ENCODE measurements around the gene EFCAB13.

The EFCAB13 gene

DNA sequence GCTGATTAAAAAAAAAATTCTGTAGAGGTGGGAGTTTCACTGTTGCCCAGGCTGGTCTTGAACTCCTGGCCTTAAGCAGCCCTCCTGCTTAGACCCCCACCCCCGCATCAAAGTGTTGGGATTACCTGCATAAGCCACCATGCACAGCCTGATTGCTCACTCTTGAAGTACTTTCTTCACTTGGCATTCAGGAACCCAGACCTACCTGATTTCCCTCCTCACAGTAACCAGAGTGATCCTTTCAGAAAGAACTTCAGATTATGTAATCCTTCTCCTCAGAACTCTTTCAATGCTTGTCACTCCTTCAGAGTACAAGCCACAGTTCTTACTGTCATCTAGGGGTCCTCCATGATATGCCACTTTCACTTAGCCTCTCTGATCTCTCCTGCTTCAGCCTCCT is 1.4 kb downstream of the EFCAB13 start:
- Histone ChIP-seq H3K9me3 (ENCODE audit: control insufficient read depth, low read length) (peaks cover 6% of the 10 kb centered on the region), H3K4me3 (ENCODE audit: insufficient read depth, low read depth, low read length) (no peak overlapping the region), H3K4me1 (ENCODE audit: control insufficient read depth, insufficient read depth, low read length) (no peaks in the 10 kb centered on the region), H3K27ac (ENCODE audit: insufficient read depth, low read depth, low read length, poor library complexity, severe bottlenecking) (no peak overlapping the region), H3K27me3 (ENCODE audit: control insufficient read depth, insufficient read depth, low read length, poor library complexity, severe bottlenecking) (peaks cover 12% of the 10 kb centered on the region), H3K36me3 (ENCODE audit: control insufficient read depth, insufficient read depth, low read length) (no peaks in the 10 kb centered on the region)
- 93 to 97% methylated on average over 1 of the region's 1 CpG for WGBS, 2 experiments

DNA sequence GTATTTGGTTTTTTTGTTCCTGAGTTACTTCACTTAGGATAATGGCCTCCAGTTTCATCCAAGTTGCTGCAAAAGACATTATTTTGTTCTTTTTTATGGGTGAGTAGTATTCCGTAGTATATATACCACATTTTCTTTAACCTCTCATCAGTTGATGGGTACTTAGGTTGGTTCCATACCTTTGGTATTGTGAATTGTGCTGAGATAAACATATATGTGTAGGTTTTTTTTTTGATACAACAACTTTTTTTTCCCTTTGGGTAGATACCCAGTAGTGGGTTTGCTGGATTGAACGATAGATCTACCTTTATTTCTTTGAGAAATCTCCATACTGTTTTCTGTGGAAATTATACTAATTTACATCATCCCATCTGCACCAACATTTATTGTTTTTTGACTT is 6.8 kb downstream of the EFCAB13 start:
- H3K9me3 ChIP-seq (ENCODE audit: control insufficient read depth, low read length) = no peaks in the 10 kb centered on the region
- no peaks in the 10 kb centered on the region for H3K27me3 ChIP-seq (ENCODE audit: control insufficient read depth, insufficient read depth, low read length, poor library complexity, severe bottlenecking)
- no peak overlapping the region for H3K4me3 ChIP-seq (ENCODE audit: insufficient read depth, low read depth, low read length)
- WGBS, 2 experiments = 100% methylated on average over 1 of the region's 2 CpGs; no CpG with 5 or more reads in 1 of the 2 experiments
- H3K36me3 ChIP-seq (ENCODE audit: control insufficient read depth, insufficient read depth, low read length) = no peaks in the 10 kb centered on the region
- no peaks in the 10 kb centered on the region for H3K4me1 ChIP-seq (ENCODE audit: control insufficient read depth, insufficient read depth, low read length)
- H3K27ac ChIP-seq (ENCODE audit: insufficient read depth, low read depth, low read length, poor library complexity, severe bottlenecking) = no peak overlapping the region

DNA sequence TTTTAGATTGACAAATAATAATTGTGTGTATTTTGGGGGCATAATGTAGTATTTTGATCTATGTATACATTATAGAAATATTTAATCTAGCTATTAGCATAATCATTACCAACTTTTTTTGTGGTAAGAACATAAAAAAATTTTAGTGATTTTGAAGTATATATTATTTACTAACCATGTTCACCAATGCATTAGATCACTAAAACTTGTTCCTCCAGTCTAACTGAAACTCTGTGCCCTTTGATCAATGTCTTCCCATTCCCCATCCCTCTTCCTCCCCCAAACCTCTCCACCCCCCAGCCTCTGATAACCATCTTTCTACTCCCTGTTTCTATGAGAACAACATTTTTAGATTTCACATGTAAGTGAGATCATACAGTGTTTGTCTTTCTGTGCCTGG is 8.5 kb downstream of the EFCAB13 start:
- Histone ChIP-seq H3K27me3 (ENCODE audit: control insufficient read depth, insufficient read depth, low read length, poor library complexity, severe bottlenecking) (no peaks in the 10 kb centered on the region), H3K4me3 (ENCODE audit: insufficient read depth, low read depth, low read length) (no peak overlapping the region), H3K36me3 (ENCODE audit: control insufficient read depth, insufficient read depth, low read length) (no peaks in the 10 kb centered on the region), H3K27ac (ENCODE audit: insufficient read depth, low read depth, low read length, poor library complexity, severe bottlenecking) (no peak overlapping the region), H3K9me3 (ENCODE audit: control insufficient read depth, low read length) (no peaks in the 10 kb centered on the region), H3K4me1 (ENCODE audit: control insufficient read depth, insufficient read depth, low read length) (no peaks in the 10 kb centered on the region)

DNA sequence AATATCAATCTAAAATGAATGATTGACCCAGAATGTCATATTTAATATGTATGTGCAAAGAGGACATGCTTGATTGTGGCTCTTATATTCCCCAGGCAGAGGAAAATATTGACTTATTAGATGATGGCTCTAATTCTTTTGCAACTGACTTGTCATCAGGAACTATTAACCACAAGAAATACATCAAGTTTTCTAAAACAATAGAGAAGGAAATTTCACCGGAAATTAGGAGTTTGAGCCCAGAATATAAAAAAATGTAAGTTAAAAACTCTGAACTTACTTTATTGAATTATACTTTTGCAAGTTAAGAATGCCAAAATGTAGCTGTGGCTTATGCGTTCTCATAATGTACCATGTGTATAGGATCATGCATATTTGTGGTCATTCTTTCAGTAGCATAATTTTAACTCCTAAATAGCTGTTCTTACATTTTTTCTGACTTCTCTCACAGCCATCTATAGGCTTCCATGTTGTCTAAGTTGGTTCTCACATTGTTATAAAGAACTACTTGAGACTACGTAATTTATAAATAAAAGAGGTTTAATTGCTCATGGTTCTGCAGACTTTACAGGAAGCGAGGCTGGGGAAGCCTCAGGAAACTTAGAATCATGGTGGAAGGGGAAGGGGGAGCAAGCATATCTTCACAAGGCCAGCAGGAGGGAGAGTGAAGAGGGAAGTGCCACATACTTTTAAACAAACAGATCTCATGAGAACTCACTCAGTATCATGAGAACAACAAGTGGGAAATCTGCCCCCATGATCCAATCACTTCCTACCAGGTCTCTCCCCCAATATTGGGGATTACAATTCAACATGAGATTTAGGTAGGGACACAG is 11.6 kb downstream of the EFCAB13 start:
- Histone ChIP-seq H3K4me1 (ENCODE audit: control insufficient read depth, insufficient read depth, low read length) (no peaks in the 10 kb centered on the region), H3K9me3 (ENCODE audit: control insufficient read depth, low read length) (no peaks in the 10 kb centered on the region), H3K27ac (ENCODE audit: insufficient read depth, low read depth, low read length, poor library complexity, severe bottlenecking) (no peak overlapping the region), H3K36me3 (ENCODE audit: control insufficient read depth, insufficient read depth, low read length) (no peaks in the 10 kb centered on the region), H3K27me3 (ENCODE audit: control insufficient read depth, insufficient read depth, low read length, poor library complexity, severe bottlenecking) (no peaks in the 10 kb centered on the region), H3K4me3 (ENCODE audit: insufficient read depth, low read depth, low read length) (no peak overlapping the region)
- WGBS, 2 experiments = 85 to 96% methylated on average over 2 to 3 of the region's 4 CpGs

DNA sequence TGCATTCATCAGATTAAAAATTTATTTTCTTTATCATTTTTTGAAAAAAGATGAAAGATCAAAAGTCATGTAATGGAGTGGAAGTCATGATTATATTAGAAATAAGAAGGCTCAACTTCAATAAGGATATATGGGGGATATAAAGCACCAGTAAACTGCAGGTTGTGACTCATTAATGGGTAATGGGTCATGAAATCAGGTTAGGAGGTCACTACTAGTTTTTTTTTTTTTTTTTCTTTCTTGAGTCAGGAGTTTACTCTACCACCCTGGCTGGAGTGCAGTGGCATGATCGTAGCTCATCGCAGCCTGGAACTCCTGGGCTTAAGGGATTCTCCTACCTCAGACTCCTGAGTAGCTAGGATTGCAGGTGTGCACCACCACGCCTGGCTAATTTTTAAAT is 14.3 kb downstream of the EFCAB13 start:
- H3K27ac ChIP-seq (ENCODE audit: insufficient read depth, low read depth, low read length, poor library complexity, severe bottlenecking) = no peak overlapping the region
- no peaks in the 10 kb centered on the region for H3K27me3 ChIP-seq (ENCODE audit: control insufficient read depth, insufficient read depth, low read length, poor library complexity, severe bottlenecking)
- no peaks in the 10 kb centered on the region for H3K4me1 ChIP-seq (ENCODE audit: control insufficient read depth, insufficient read depth, low read length)
- H3K4me3 ChIP-seq (ENCODE audit: insufficient read depth, low read depth, low read length) = no peak overlapping the region
- no peaks in the 10 kb centered on the region for H3K9me3 ChIP-seq (ENCODE audit: control insufficient read depth, low read length)
- H3K36me3 ChIP-seq (ENCODE audit: control insufficient read depth, insufficient read depth, low read length) = no peaks in the 10 kb centered on the region
- WGBS, 2 experiments = 91 to 97% methylated on average over 3 of the region's 3 CpGs

DNA sequence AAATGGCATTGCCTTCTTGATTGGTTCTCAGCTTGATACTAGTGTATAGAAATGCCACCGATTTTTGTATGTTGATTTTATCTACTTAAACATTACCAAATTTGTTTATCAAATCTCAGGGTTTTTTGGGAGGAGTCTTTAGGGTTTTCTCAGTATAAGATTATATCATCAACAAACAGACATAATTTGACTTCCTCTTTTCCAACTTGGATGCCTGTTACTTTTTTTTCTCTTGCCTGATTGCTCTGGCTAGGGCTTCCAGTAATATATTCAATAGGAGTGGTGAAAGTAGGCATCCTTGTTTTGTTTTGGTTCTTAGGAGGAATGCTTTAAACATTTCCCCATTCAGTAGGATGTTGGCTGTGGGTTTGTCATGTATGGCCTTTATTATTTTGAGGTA is 29.1 kb downstream of the EFCAB13 start:
- Histone ChIP-seq H3K4me3 (ENCODE audit: insufficient read depth, low read depth, low read length) (no peak overlapping the region), H3K9me3 (ENCODE audit: control insufficient read depth, low read length) (no peaks in the 10 kb centered on the region), H3K27ac (ENCODE audit: insufficient read depth, low read depth, low read length, poor library complexity, severe bottlenecking) (no peak overlapping the region), H3K4me1 (ENCODE audit: control insufficient read depth, insufficient read depth, low read length) (no peaks in the 10 kb centered on the region), H3K27me3 (ENCODE audit: control insufficient read depth, insufficient read depth, low read length, poor library complexity, severe bottlenecking) (no peaks in the 10 kb centered on the region), H3K36me3 (ENCODE audit: control insufficient read depth, insufficient read depth, low read length) (no peaks in the 10 kb centered on the region)
- WGBS, 2 experiments = no CpG with 5 or more reads among the region's 1 CpG

DNA sequence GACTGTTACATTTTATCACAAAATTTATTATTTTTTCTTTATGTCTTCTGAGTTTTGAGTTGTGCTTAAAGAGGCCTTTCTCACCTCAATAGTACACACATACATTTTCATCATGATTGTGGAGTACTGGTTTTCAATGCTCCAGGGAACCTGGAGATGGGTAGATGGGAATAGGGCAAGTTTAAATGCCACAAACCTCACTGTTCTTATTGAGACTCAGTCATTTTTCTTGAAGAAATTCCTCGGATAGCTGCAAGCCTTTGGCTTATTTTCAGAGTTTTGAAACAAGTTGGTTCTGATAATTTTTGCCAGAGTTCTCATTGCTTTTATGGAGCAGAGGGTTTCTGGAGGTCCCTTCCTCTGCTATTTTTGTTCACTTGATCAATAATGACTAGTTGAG is 34.9 kb downstream of the EFCAB13 start:
- Histone ChIP-seq H3K27me3 (ENCODE audit: control insufficient read depth, insufficient read depth, low read length, poor library complexity, severe bottlenecking) (no peaks in the 10 kb centered on the region), H3K9me3 (ENCODE audit: control insufficient read depth, low read length) (no peaks in the 10 kb centered on the region), H3K27ac (ENCODE audit: insufficient read depth, low read depth, low read length, poor library complexity, severe bottlenecking) (no peak overlapping the region), H3K4me3 (ENCODE audit: insufficient read depth, low read depth, low read length) (no peak overlapping the region), H3K4me1 (ENCODE audit: control insufficient read depth, insufficient read depth, low read length) (no peaks in the 10 kb centered on the region), H3K36me3 (ENCODE audit: control insufficient read depth, insufficient read depth, low read length) (no peaks in the 10 kb centered on the region)
- WGBS, 2 experiments = 89 to 100% methylated on average over 1 of the region's 1 CpG

DNA sequence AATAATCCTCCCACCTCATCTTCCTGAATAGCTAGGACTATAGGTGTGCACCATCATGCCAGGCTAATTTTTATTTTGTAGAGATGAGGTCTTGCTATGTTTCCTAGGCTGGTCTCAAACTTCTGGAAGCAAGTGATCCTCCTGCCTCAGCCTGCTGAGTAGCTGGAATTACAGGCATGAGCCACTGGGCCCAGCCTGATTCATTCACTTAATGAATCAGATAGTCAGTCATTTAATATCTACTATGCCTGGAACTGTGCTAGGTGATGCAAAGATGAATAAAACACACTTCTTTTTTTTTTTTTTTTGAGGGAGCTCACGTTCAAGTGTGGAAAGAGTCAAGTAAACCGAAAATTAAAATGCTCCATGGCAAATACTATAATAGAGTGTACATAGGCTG is 39.4 kb downstream of the EFCAB13 start:
- no peaks in the 10 kb centered on the region for H3K36me3 ChIP-seq (ENCODE audit: control insufficient read depth, insufficient read depth, low read length)
- WGBS, 2 experiments = 82% methylated on average over 2 of the region's 2 CpGs; no CpG with 5 or more reads in 1 of the 2 experiments
- no peaks in the 10 kb centered on the region for H3K9me3 ChIP-seq (ENCODE audit: control insufficient read depth, low read length)
- no peak overlapping the region for H3K4me3 ChIP-seq (ENCODE audit: insufficient read depth, low read depth, low read length)
- H3K27me3 ChIP-seq (ENCODE audit: control insufficient read depth, insufficient read depth, low read length, poor library complexity, severe bottlenecking) = no peaks in the 10 kb centered on the region
- no peak overlapping the region for H3K27ac ChIP-seq (ENCODE audit: insufficient read depth, low read depth, low read length, poor library complexity, severe bottlenecking)
- H3K4me1 ChIP-seq (ENCODE audit: control insufficient read depth, insufficient read depth, low read length) = no peaks in the 10 kb centered on the region

DNA sequence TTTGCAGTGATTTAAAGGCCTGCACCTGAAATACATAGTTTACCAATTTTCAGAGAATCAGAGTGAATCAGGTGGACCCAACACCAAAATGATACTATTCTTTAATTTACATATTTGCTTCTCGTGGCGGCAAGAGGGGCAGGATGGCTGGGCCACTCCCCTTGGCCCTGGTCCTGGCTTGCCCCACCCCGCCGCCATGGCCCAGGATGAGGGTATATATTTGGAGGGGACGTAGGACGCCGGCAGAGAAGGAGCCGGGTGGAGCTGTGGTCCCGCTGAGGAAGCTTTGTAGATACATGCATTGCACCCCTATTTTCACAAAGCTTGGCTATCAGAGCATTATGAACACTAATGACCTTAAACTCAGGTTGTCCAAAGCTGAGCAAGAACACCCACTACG is 43.5 kb downstream of the EFCAB13 start:
- WGBS, 2 experiments = 85 to 92% methylated on average over 10 of the region's 10 CpGs

DNA sequence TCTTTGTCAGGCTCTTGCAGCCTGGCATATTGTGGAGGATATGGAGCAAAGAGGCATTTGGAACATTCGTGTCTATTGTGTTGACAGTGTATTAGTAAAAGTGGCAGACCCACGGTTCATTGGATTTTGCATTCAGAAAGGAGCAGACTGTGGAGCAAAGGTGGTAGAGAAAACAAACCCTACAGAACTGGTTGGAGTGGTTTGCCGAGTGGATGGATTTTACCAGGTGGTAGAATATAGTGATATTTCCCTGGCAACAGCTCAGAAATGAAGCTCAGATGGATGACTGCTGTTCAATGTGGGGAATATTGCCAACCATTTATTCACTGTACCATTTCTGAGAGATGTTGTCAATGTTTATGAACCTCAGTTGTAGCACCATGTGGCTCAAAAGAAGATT is 44.5 kb downstream of the EFCAB13 start:
- Histone ChIP-seq H3K27me3 (ENCODE audit: control insufficient read depth, insufficient read depth, low read length, poor library complexity, severe bottlenecking) (no peaks in the 10 kb centered on the region), H3K4me3 (ENCODE audit: insufficient read depth, low read depth, low read length) (no peak overlapping the region), H3K27ac (ENCODE audit: insufficient read depth, low read depth, low read length, poor library complexity, severe bottlenecking) (no peak overlapping the region), H3K4me1 (ENCODE audit: control insufficient read depth, insufficient read depth, low read length) (no peaks in the 10 kb centered on the region), H3K9me3 (ENCODE audit: control insufficient read depth, low read length) (peaks cover 3% of the 10 kb centered on the region), H3K36me3 (ENCODE audit: control insufficient read depth, insufficient read depth, low read length) (no peaks in the 10 kb centered on the region)
- 86 to 94% methylated on average over 3 of the region's 3 CpGs for WGBS, 2 experiments

More for the DNA sequence above, 43.5 kb downstream of the EFCAB13 start:
- Histone ChIP-seq H3K4me1 (ENCODE audit: control insufficient read depth, insufficient read depth, low read length) (no peaks in the 10 kb centered on the region), H3K36me3 (ENCODE audit: control insufficient read depth, insufficient read depth, low read length) (no peaks in the 10 kb centered on the region), H3K9me3 (ENCODE audit: control insufficient read depth, low read length) (no peaks in the 10 kb centered on the region), H3K27me3 (ENCODE audit: control insufficient read depth, insufficient read depth, low read length, poor library complexity, severe bottlenecking) (no peaks in the 10 kb centered on the region), H3K27ac (ENCODE audit: insufficient read depth, low read depth, low read length, poor library complexity, severe bottlenecking) (no peak overlapping the region), H3K4me3 (ENCODE audit: insufficient read depth, low read depth, low read length) (no peak overlapping the region)
